Astrocyte (in vitro differentiated cells and primary cell): Measurements from ENCODE around the gene FRMD3. TPM values are rescaled to one million over a fixed set of nuclear protein-coding genes. Genes with fewer than 3 reads are reported as not detected.

Experiments used
- DNase-seq: peaks from one replicate; pipeline ENCODE4 v3.0.0-alpha.2; 2010; ENCODE audit warnings: low read depth
- FAIRE-seq: peaks from 2 replicates; lab custom pipeline; 2011; peaks lifted over from hg19 to GRCh38; lab: Jason Lieb, UNC
- H2AFZ ChIP-seq: 2 replicates; pipeline ENCODE4 v1.6.0; 2012; ENCODE audit warnings: low read depth, low read length, inconsistent platforms
- H3K27ac ChIP-seq: 2 replicates; pipeline ENCODE4 v1.5.1; 2011; ENCODE audit warnings: low read depth, low read length, inconsistent platforms
- H3K27me3 ChIP-seq: 2 replicates; pipeline ENCODE4 v1.6.0; 2011; ENCODE audit warnings: low read length, inconsistent platforms; ENCODE audit not compliant: insufficient read depth
- H3K36me3 ChIP-seq: 2 replicates; pipeline ENCODE4 v1.5.1; 2011; ENCODE audit warnings: low read length, inconsistent platforms; ENCODE audit not compliant: insufficient read depth
- H3K4me1 ChIP-seq: 2 replicates; pipeline ENCODE4 v1.5.1; 2011; ENCODE audit warnings: low read length, inconsistent platforms; ENCODE audit not compliant: insufficient read depth
- H3K4me2 ChIP-seq: 2 replicates; pipeline ENCODE4 v1.6.0; 2012; ENCODE audit warnings: low read length, inconsistent platforms
- H3K4me3 ChIP-seq: 2 replicates; pipeline ENCODE4 v1.5.1; 2011; ENCODE audit warnings: low read depth, mild to moderate bottlenecking, low read length, inconsistent platforms; ENCODE audit not compliant: insufficient read depth
- H3K79me2 ChIP-seq: 2 replicates; pipeline ENCODE4 v1.6.0; 2012; ENCODE audit warnings: mild to moderate bottlenecking, low read length, inconsistent platforms; ENCODE audit not compliant: insufficient read depth
- H3K9ac ChIP-seq: 2 replicates; pipeline ENCODE4 v1.6.0; 2012; ENCODE audit warnings: mild to moderate bottlenecking, low read length, inconsistent platforms
- H3K9me3 ChIP-seq: 2 replicates; pipeline ENCODE4 v1.5.1; 2012; ENCODE audit warnings: low read depth, mild to moderate bottlenecking, low read length, inconsistent platforms; ENCODE audit not compliant: insufficient read depth
- H4K20me1 ChIP-seq: 2 replicates; pipeline ENCODE4 v1.6.0; 2012; ENCODE audit warnings: low read length, inconsistent platforms; ENCODE audit not compliant: insufficient read depth
- H3K27ac Mint-ChIP-seq: one replicate; pipeline ENCODE4 v1.8.0; 2021; ENCODE audit warnings: mild to moderate bottlenecking, mixed read lengths; ENCODE audit not compliant: unreplicated experiment
- H3K27me3 Mint-ChIP-seq: one replicate; pipeline ENCODE4 v1.8.0; 2021; ENCODE audit warnings: low read depth, mixed read lengths; ENCODE audit not compliant: unreplicated experiment
- H3K36me3 Mint-ChIP-seq: one replicate; pipeline ENCODE4 v1.8.0; 2021; ENCODE audit warnings: low read depth, mixed read lengths; ENCODE audit not compliant: unreplicated experiment
- H3K4me1 Mint-ChIP-seq: one replicate; pipeline ENCODE4 v1.8.0; 2021; ENCODE audit warnings: low read depth, mixed read lengths; ENCODE audit not compliant: unreplicated experiment
- H3K4me3 Mint-ChIP-seq: one replicate; pipeline ENCODE4 v1.8.0; 2021; ENCODE audit warnings: mild to moderate bottlenecking, moderate library complexity, mixed read lengths; ENCODE audit not compliant: unreplicated experiment
- H3K9me3 Mint-ChIP-seq: one replicate; pipeline ENCODE4 v1.8.0; 2021; ENCODE audit warnings: mild to moderate bottlenecking, mixed read lengths; ENCODE audit not compliant: unreplicated experiment
- CTCF ChIP-seq: IDR thresholded peaks from 2 replicates; pipeline ENCODE4 v1.5.1; 2011; ENCODE audit warnings: low read depth, mild to moderate bottlenecking, inconsistent platforms, low read length, moderate library complexity; ENCODE audit not compliant: insufficient read depth
- EZH2 ChIP-seq: IDR thresholded peaks from 2 replicates; pipeline ENCODE4 v1.6.1; 2012; ENCODE audit warnings: mild to moderate bottlenecking, low read length, inconsistent platforms; ENCODE audit not compliant: insufficient read depth
- total RNA-seq: library from RNA; stranded (reverse); gene quantifications from 2 replicates; pipeline ENCODE4 v1.2.1, GENCODE V29; 2021

FRMD3 gene
- total RNA-seq, 1 donor from 2014 or later: 0.39 TPM

- H3K9ac ChIP-seq: no peak overlapping the region
- H3K79me2 ChIP-seq: no peaks in the 10 kb centered on the region
- H3K4me3 Mint-ChIP-seq: no peak overlapping the region
- no peaks in the 10 kb centered on the region for H3K4me1 ChIP-seq
- no peaks in the 10 kb centered on the region for H3K36me3 Mint-ChIP-seq
- H3K36me3 ChIP-seq: no peaks in the 10 kb centered on the region
- TF ChIP-seq CTCF (no peak), EZH2 (no peak)
- H3K4me3 ChIP-seq: no peak overlapping the region
- H3K27me3 Mint-ChIP-seq: peaks cover 3% of the 10 kb centered on the region
- no peak overlapping the region for H3K4me2 ChIP-seq
- H3K27me3 ChIP-seq: no peaks in the 10 kb centered on the region
- H3K9me3 ChIP-seq: no peaks in the 10 kb centered on the region
- peaks cover 3% of the 10 kb centered on the region for H3K9me3 Mint-ChIP-seq
- no peak for DNase-seq
- no peak overlapping the region for H3K27ac ChIP-seq
- FAIRE-seq: no peak
- H4K20me1 ChIP-seq: no peaks in the 10 kb centered on the region
- H3K4me1 Mint-ChIP-seq: no peaks in the 10 kb centered on the region
- no peak overlapping the region for H2AFZ ChIP-seq
- no peak overlapping the region for H3K27ac Mint-ChIP-seq
Measured at GRCh38 chr9:83382421-83382820, 155.8 kb downstream of the FRMD3 start.

GRCh38 chr9:83379045-83379444 is 159.2 kb downstream of the FRMD3 start:
- no peak overlapping the region for H3K27ac Mint-ChIP-seq
- DNase-seq (no peak), FAIRE-seq (no peak)
- Histone ChIP-seq H3K4me2 (no peak overlapping the region), H4K20me1 (no peaks in the 10 kb centered on the region), H3K27me3 (no peaks in the 10 kb centered on the region), H3K27ac (no peak overlapping the region), H3K79me2 (no peaks in the 10 kb centered on the region), H2AFZ (no peak overlapping the region), H3K9ac (no peak overlapping the region), H3K9me3 (no peaks in the 10 kb centered on the region), H3K36me3 (no peaks in the 10 kb centered on the region), H3K4me1 (no peaks in the 10 kb centered on the region), H3K4me3 (no peak overlapping the region)
- no peaks in the 10 kb centered on the region for H3K27me3 Mint-ChIP-seq
- no peaks in the 10 kb centered on the region for H3K4me1 Mint-ChIP-seq
- TF ChIP-seq EZH2 (no peak), CTCF (no peak)
- H3K36me3 Mint-ChIP-seq: no peaks in the 10 kb centered on the region
- no peak overlapping the region for H3K4me3 Mint-ChIP-seq
- H3K9me3 Mint-ChIP-seq: peaks cover 3% of the 10 kb centered on the region

- Histone ChIP-seq H3K79me2 (no peaks in the 10 kb centered on the region), H3K27ac (no peak overlapping the region), H3K4me2 (no peak overlapping the region), H3K9me3 (no peaks in the 10 kb centered on the region), H2AFZ (no peak overlapping the region), H3K36me3 (no peaks in the 10 kb centered on the region), H3K4me1 (no peaks in the 10 kb centered on the region), H3K27me3 (no peaks in the 10 kb centered on the region), H4K20me1 (no peaks in the 10 kb centered on the region), H3K4me3 (no peak overlapping the region), H3K9ac (no peak overlapping the region)
- TF ChIP-seq CTCF: no peak
- no peak for TF ChIP-seq EZH2
- H3K9me3 Mint-ChIP-seq: no peaks in the 10 kb centered on the region
- no peaks in the 10 kb centered on the region for H3K27me3 Mint-ChIP-seq
- H3K4me3 Mint-ChIP-seq: no peak overlapping the region
- no peaks in the 10 kb centered on the region for H3K4me1 Mint-ChIP-seq
- H3K27ac Mint-ChIP-seq: no peak overlapping the region
- H3K36me3 Mint-ChIP-seq: no peaks in the 10 kb centered on the region
- DNase-seq (no peak), FAIRE-seq (no peak)
Measured at GRCh38 chr9:83372957-83373356, 165.2 kb downstream of the FRMD3 start.
